ENCODE measurements around the gene UST.
A peak's percentile ranks its signal among the peaks of the same experiment; 100 is the strongest.

UST gene

DNA sequence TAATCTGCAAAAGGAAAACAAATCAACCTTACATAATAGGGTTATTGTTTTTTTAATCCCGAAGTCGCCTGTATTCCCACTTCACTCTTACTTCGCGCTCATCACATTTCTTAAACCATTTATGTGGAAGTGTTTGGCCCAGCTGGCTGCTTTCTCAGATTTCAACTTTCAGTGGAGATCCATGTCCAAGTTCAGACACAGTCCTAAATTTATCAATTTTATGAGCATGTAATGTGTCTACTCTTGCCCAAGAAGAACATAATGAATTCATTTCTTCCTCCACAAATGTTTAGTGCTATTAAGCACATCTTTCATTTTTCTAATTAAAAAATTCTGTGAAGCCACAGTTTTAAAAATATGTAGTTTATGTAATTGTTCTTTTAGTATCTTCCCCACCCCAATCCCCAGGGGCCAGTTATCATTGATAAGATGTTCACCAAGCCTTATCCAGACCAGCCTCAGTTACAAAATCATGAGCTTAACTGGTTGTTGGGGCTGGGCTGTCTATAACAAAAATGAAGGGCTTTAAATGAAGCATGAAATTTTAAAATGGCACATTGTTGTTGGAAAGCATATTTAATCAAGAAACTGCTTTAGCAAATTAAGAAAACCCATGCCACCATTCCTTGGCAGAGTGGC is 151.7 kb downstream of the UST start:
- H3K4me1 Mint-ChIP-seq = peaks cover 4% of the 10 kb centered on the region
- H3K27ac Mint-ChIP-seq = no peak overlapping the region
- H3K36me3 Mint-ChIP-seq (ENCODE audit: low read depth) = peaks cover 55% of the 10 kb centered on the region
- TF ChIP-seq, protein P1, sequence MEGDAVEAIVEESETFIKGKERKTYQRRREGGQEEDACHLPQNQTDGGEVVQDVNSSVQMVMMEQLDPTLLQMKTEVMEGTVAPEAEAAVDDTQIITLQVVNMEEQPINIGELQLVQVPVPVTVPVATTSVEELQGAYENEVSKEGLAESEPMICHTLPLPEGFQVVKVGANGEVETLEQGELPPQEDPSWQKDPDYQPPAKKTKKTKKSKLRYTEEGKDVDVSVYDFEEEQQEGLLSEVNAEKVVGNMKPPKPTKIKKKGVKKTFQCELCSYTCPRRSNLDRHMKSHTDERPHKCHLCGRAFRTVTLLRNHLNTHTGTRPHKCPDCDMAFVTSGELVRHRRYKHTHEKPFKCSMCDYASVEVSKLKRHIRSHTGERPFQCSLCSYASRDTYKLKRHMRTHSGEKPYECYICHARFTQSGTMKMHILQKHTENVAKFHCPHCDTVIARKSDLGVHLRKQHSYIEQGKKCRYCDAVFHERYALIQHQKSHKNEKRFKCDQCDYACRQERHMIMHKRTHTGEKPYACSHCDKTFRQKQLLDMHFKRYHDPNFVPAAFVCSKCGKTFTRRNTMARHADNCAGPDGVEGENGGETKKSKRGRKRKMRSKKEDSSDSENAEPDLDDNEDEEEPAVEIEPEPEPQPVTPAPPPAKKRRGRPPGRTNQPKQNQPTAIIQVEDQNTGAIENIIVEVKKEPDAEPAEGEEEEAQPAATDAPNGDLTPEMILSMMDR (IDR thresholded peaks at IDR 0.05) = no peak
- DNase-seq = no peak
- no peaks in the 10 kb centered on the region for H3K27me3 Mint-ChIP-seq (ENCODE audit: low read depth, poor library complexity)
- H3K9me3 Mint-ChIP-seq = peaks cover 16% of the 10 kb centered on the region
- no peak overlapping the region for H3K4me3 Mint-ChIP-seq

DNA sequence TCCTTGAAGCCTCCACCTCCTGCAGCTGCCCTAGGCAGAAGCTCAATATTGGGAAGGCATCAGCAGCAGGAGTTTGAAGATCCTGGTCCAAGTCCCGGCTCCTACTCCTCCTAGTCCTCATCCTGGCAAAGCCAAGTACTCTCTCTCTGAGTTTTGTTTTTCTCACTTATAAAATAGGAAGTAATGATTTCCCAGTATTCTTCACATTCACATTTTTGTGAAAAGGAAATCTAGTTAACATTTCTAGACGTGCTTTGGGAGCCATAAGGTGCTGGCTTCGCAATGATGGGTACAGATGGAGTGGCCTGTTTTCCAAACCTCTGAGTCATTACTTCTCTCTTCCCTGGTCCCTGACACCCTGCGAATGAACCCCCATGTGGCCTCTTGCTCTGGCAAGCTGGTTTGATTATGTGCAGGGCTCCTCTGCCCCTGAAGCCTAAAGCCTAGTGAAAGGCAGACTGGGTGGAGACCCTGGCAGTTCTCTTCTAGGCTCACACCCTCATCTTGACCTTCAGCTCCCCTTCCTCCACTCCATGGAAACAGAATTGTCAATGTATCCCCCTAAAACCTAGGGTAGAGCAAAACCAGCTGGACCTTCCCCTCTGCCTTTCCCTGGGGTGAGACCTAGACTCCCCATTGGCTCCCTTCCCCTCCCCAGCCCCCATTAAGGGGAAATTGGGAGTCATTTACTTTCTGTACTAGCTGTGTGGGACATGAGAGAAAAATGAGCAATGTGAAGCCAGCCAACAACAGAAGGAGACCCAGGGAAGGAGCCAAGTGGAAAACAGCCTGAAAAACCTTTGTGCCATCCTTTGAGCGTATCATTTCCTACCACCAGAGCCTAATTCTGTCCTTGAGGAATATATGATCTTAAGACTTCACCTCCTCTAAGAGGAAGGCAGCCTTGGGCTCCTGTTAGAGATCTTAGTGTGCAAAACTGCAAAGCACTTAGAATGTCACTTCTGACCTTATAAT is 158.4 kb downstream of the UST start:
- peak overlapping the region; percentile 85 for H3K27ac Mint-ChIP-seq

DNA sequence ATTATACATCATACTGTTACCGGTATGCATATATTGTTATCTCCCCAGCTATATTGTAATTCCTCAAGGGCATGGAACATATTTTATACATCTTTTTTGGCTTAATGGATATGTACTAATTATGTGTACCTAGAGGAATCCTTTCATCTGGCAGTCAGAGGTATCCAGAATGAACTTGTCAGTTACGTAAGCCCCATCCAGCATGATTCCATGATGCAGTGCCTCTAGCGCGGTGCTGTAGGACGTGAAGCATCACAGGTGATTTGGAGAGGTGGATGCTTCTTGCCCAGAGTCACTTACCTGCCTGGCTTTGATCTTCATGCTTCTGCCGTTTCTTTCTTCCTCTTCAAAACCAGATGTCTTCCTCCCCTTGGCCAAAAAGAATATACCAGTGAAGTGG is 159.1 kb downstream of the UST start:
- TF ChIP-seq, protein P1 (IDR thresholded peaks at IDR 0.05) = no peak
- Mint-ChIP-seq H3K36me3 (ENCODE audit: low read depth) (peaks cover 9% of the 10 kb centered on the region), H3K9me3 (peaks cover 2% of the 10 kb centered on the region), H3K4me1 (peaks cover 5% of the 10 kb centered on the region), H3K27ac (no peak overlapping the region), H3K27me3 (ENCODE audit: low read depth, poor library complexity) (no peaks in the 10 kb centered on the region), H3K4me3 (no peak overlapping the region)
- DNase-seq = no peak

More for the DNA sequence above, 158.4 kb downstream of the UST start:
- no peak for DNase-seq
- peaks cover 12% of the 10 kb centered on the region for H3K36me3 Mint-ChIP-seq (ENCODE audit: low read depth)
- peaks cover 8% of the 10 kb centered on the region for H3K9me3 Mint-ChIP-seq
- H3K27me3 Mint-ChIP-seq (ENCODE audit: low read depth, poor library complexity) = no peaks in the 10 kb centered on the region
- H3K4me3 Mint-ChIP-seq = no peak overlapping the region
- TF ChIP-seq, protein P1 (IDR thresholded peaks at IDR 0.05) = no peak
- H3K4me1 Mint-ChIP-seq = no peaks in the 10 kb centered on the region

DNA sequence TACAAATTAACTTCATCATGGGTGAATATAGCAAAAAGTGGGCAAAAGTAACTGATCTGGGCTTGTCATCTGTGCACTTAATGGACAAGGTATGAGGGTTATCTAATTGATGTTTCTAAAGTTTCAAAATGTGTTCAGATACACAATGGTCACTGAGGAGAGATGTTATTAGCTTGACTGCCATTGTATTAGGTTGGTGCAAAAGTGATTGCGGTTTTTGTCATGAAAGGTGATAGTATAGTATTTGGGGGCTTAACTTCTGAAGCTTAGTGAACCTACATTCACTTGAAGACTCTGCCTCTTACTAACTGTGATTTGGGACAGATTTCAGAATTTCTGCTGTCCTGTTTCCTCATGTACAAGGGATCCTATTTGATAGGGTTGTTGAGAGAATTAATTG is 159.6 kb downstream of the UST start:
- no peaks in the 10 kb centered on the region for H3K9me3 Mint-ChIP-seq
- no peak overlapping the region for H3K4me3 Mint-ChIP-seq
- H3K27ac Mint-ChIP-seq = no peak overlapping the region
- TF ChIP-seq, protein P1 (IDR thresholded peaks at IDR 0.05) = no peak
- no peak for DNase-seq
- no peaks in the 10 kb centered on the region for H3K27me3 Mint-ChIP-seq (ENCODE audit: low read depth, poor library complexity)
- H3K4me1 Mint-ChIP-seq = peaks cover 10% of the 10 kb centered on the region
- peaks cover 5% of the 10 kb centered on the region for H3K36me3 Mint-ChIP-seq (ENCODE audit: low read depth)

DNA sequence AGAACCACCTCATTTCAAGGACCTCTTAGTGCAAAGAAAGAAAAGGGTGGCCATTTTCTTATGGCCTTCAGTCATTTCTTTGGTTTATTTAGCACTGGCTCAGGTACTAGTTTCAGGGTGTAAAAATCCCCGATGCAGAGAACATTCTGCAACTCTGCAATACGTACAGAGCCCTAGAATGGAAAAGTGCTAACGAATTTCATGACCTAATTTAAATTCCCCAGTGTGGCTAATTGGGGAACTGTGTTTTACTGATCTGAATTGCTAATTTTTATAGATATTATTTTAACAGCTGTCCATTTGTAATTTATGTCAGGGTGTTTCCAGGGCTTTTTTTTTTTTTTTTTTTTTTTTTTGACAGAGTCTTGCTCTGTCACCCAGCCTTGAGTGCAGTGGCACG is 160.7 kb downstream of the UST start:
- Mint-ChIP-seq H3K36me3 (ENCODE audit: low read depth) (peaks cover 6% of the 10 kb centered on the region), H3K27me3 (ENCODE audit: low read depth, poor library complexity) (no peaks in the 10 kb centered on the region), H3K9me3 (peaks cover 3% of the 10 kb centered on the region), H3K27ac (no peak overlapping the region), H3K4me1 (peaks cover 13% of the 10 kb centered on the region), H3K4me3 (no peak overlapping the region)
- DNase-seq = no peak
- TF ChIP-seq, protein P1 (IDR thresholded peaks at IDR 0.05) = no peak

Measured in nephron progenitor cell (in vitro differentiated cells).